ENCODE measurements around the gene RFESD. TPM values are rescaled to one million over a fixed set of nuclear protein-coding genes. Genes with fewer than 3 reads are reported as not detected.

Gene RFESD
- polyA plus RNA-seq, 1 of the 3 experiments (the other 2 are of a cell fraction) = 1.8 TPM

GRCh38 chr5:95686651-95687050 is 40.1 kb downstream of the RFESD start:
- no peaks in the 10 kb centered on the region for H3K36me3 ChIP-seq (replicated peaks in 1 of 2; ENCODE audit: control insufficient read depth in 1 of 2, insufficient read depth in 2 of 2, low read length in 1 of 2)
- no peak overlapping the region for H3K27ac ChIP-seq (ENCODE audit: low read depth in 2 of 2, low read length in 1 of 2)
- TF ChIP-seq TCF12 (IDR thresholded peaks at IDR 0.05) = peak; percentile 46
- TF ChIP-seq MEF2A (IDR thresholded peaks at IDR 0.05; ENCODE audit: borderline replicate concordance, low read depth) = no peak
- TF ChIP-seq PBX3 (IDR thresholded peaks at IDR 0.05) = no peak
- peak; percentile 24; the same call in 1 of the 2 replicates for TF ChIP-seq JUND (IDR thresholded peaks at IDR 0.05)
- TF ChIP-seq TEAD4 (IDR thresholded peaks at IDR 0.05; ENCODE audit: borderline replicate concordance, insufficient read depth) = peak; percentile 53; the same call in 1 of the 2 replicates
- TF ChIP-seq SIN3A (IDR thresholded peaks at IDR 0.05; ENCODE audit: borderline replicate concordance, low read depth, low read length) = no peak
- TF ChIP-seq MAX (IDR thresholded peaks at IDR 0.05; ENCODE audit: low read depth) = no peak
- no peak for TF ChIP-seq RCOR1 (IDR thresholded peaks at IDR 0.05; ENCODE audit: low read length)
- TF ChIP-seq FOSL2 (IDR thresholded peaks at IDR 0.05; ENCODE audit: borderline replicate concordance, low read depth) = peak; percentile 26; the same call in 1 of the 2 replicates
- no peak for TF ChIP-seq EP300 (IDR thresholded peaks at IDR 0.05; ENCODE audit: borderline replicate concordance in 1 of 2, low read depth in 1 of 2, low read length in 1 of 2)
- TF ChIP-seq SMC3 (IDR thresholded peaks at IDR 0.05; ENCODE audit: low read depth, low read length) = no peak
- no peak for TF ChIP-seq ZBTB33 (IDR thresholded peaks at IDR 0.05; ENCODE audit: borderline replicate concordance, low read depth)
- no peak for TF ChIP-seq POLR2AphosphoS5 (IDR thresholded peaks at IDR 0.05; ENCODE audit: low read depth, low read length)
- TF ChIP-seq NRF1 (IDR thresholded peaks at IDR 0.05; ENCODE audit: low read depth, low read length) = no peak
- H3F3A ChIP-seq (replicated peaks; ENCODE audit: insufficient read depth) = no peaks in the 10 kb centered on the region
- H3K4me2 ChIP-seq = no peak overlapping the region
- POLR2A ChIA-PET = no interaction called here
- 43% methylated on average over 2 of the region's 2 CpGs for WGBS (ENCODE audit: low lambda C conversion rate)
- H3K9me2 ChIP-seq = no peaks in the 10 kb centered on the region
- no peaks in the 10 kb centered on the region for H3K27me3 ChIP-seq (ENCODE audit: insufficient read depth)
- H2AFZ ChIP-seq (ENCODE audit: low read depth) = 0 out of 2 replicates have a peak overlapping the region, but pooled peaks have one; percentile 38
- H4K20me1 ChIP-seq (ENCODE audit: insufficient read depth) = no peaks in the 10 kb centered on the region
- H3K4me1 ChIP-seq (ENCODE audit: control insufficient read depth in 1 of 2, insufficient read depth in 2 of 2, low read depth in 1 of 2, low read length in 1 of 2) = no peaks in the 10 kb centered on the region
- CTCF ChIA-PET = interaction anchor here (1.0 kb wide), 1 partner anchor 21 kb away, joined by 3 read pairs; no protein-coding TSS in a partner anchor
- H3K9me3 ChIP-seq = no peaks in the 10 kb centered on the region
- no peaks in the 10 kb centered on the region for H3K79me2 ChIP-seq (ENCODE audit: insufficient read depth)
- no peak for DNase-seq
- H3K9ac ChIP-seq = no peak overlapping the region
- no peak overlapping the region for H3K4me3 ChIP-seq (ENCODE audit: low read depth in 2 of 2, low read length in 1 of 2)

GRCh38 chr5:95689680-95690079 is 43.1 kb downstream of the RFESD start:
- Histone ChIP-seq H3K4me2 (no peak overlapping the region), H2AFZ (ENCODE audit: low read depth) (no peak overlapping the region), H4K20me1 (ENCODE audit: insufficient read depth) (no peaks in the 10 kb centered on the region), H3K27me3 (ENCODE audit: insufficient read depth) (no peaks in the 10 kb centered on the region), H3K9me3 (no peaks in the 10 kb centered on the region), H3K9ac (no peak overlapping the region), H3K36me3 (replicated peaks in 1 of 2; ENCODE audit: control insufficient read depth in 1 of 2, insufficient read depth in 2 of 2, low read length in 1 of 2) (no peaks in the 10 kb centered on the region), H3K4me1 (ENCODE audit: control insufficient read depth in 1 of 2, insufficient read depth in 2 of 2, low read depth in 1 of 2, low read length in 1 of 2) (no peaks in the 10 kb centered on the region; a peak in 1 of 4 replicates), H3F3A (replicated peaks; ENCODE audit: insufficient read depth) (no peaks in the 10 kb centered on the region), H3K27ac (ENCODE audit: low read depth in 2 of 2, low read length in 1 of 2) (no peak overlapping the region), H3K79me2 (ENCODE audit: insufficient read depth) (no peaks in the 10 kb centered on the region), H3K4me3 (ENCODE audit: low read depth in 2 of 2, low read length in 1 of 2) (no peak overlapping the region), H3K9me2 (no peaks in the 10 kb centered on the region)
- 73% methylated on average over 1 of the region's 1 CpG for WGBS (ENCODE audit: low lambda C conversion rate)
- no peak for TF ChIP-seq ZBTB33 (IDR thresholded peaks at IDR 0.05; ENCODE audit: borderline replicate concordance, low read depth)
- TF ChIP-seq NRF1 (IDR thresholded peaks at IDR 0.05; ENCODE audit: low read depth, low read length) = no peak
- no peak for TF ChIP-seq TEAD4 (IDR thresholded peaks at IDR 0.05; ENCODE audit: borderline replicate concordance, insufficient read depth)
- no peak for TF ChIP-seq FOXJ3 (CRISPR knock-in tag; IDR thresholded peaks at IDR 0.05)
- no peak for TF ChIP-seq ELF1 (IDR thresholded peaks at IDR 0.05)
- TF ChIP-seq EP300 (IDR thresholded peaks at IDR 0.05; ENCODE audit: borderline replicate concordance in 1 of 2, low read depth in 1 of 2, low read length in 1 of 2) = no peak
- POLR2A ChIA-PET = no interaction called here
- no peak for DNase-seq
- CTCF ChIA-PET = no interaction called here
